Right kidney (tissue), 1 donor: ENCODE data around the gene FAAH2.
"Not testable (repeated sequence)": the region's sequence is repeated elsewhere in the genome, so short reads cannot be mapped to it uniquely, and the experiment has no call there.

Source experiments
- DNase-seq: peaks from one replicate; pipeline ENCODE4 v3.0.0-alpha.2; 2016

The FAAH2 gene

GRCh38 chrX:57379296-57379695 lies 92.8 kb downstream of the FAAH2 start:
- no peak for DNase-seq

GRCh38 chrX:57380026-57380796 lies 93.7 kb downstream of the FAAH2 start:
- no peak for DNase-seq

GRCh38 chrX:57394162-57394561 lies 107.7 kb downstream of the FAAH2 start:
- not testable (repeated sequence) for DNase-seq

GRCh38 chrX:57403191-57403590 lies 116.7 kb downstream of the FAAH2 start:
- not testable (repeated sequence) for DNase-seq

- DNase-seq = no peak
These were observed 119.6 kb downstream of the FAAH2 start for GRCh38 chrX:57406149-57406548.

GRCh38 chrX:57417827-57418226 lies 131.3 kb downstream of the FAAH2 start:
- no peak for DNase-seq

- no peak for DNase-seq
These were observed 135.8 kb downstream of the FAAH2 start for GRCh38 chrX:57422289-57422688.

GRCh38 chrX:57422790-57423189 lies 136.3 kb downstream of the FAAH2 start:
- DNase-seq = no peak

- DNase-seq = no peak
These were observed 158.6 kb downstream of the FAAH2 start for GRCh38 chrX:57445076-57445475.

GRCh38 chrX:57445832-57446231 lies 159.3 kb downstream of the FAAH2 start:
- DNase-seq = no peak

GRCh38 chrX:57447856-57448255 lies 161.3 kb downstream of the FAAH2 start:
- no peak for DNase-seq

- DNase-seq = no peak
These were observed 165.0 kb downstream of the FAAH2 start for GRCh38 chrX:57451426-57452020.

- no peak for DNase-seq
These were observed 167.4 kb downstream of the FAAH2 start for GRCh38 chrX:57453901-57454300.

- no peak for DNase-seq
These were observed 195.0 kb downstream of the FAAH2 start for GRCh38 chrX:57481514-57481913.

GRCh38 chrX:57516491-57516890 lies 230.0 kb downstream of the FAAH2 start:
- DNase-seq = no peak

GRCh38 chrX:57519578-57520118 lies 233.1 kb downstream of the FAAH2 start:
- no peak for DNase-seq

- DNase-seq = no peak
These were observed 242.3 kb downstream of the FAAH2 start for GRCh38 chrX:57528670-57529255.
